Measurements from ENCODE around the gene GNAI3. TPM values are rescaled to one million over a fixed set of nuclear protein-coding genes. Genes with fewer than 3 reads are reported as not detected.

Gene GNAI3
- total RNA-seq, 2 experiments from 2014 or later: 3.8 to 6.1 TPM

DNA sequence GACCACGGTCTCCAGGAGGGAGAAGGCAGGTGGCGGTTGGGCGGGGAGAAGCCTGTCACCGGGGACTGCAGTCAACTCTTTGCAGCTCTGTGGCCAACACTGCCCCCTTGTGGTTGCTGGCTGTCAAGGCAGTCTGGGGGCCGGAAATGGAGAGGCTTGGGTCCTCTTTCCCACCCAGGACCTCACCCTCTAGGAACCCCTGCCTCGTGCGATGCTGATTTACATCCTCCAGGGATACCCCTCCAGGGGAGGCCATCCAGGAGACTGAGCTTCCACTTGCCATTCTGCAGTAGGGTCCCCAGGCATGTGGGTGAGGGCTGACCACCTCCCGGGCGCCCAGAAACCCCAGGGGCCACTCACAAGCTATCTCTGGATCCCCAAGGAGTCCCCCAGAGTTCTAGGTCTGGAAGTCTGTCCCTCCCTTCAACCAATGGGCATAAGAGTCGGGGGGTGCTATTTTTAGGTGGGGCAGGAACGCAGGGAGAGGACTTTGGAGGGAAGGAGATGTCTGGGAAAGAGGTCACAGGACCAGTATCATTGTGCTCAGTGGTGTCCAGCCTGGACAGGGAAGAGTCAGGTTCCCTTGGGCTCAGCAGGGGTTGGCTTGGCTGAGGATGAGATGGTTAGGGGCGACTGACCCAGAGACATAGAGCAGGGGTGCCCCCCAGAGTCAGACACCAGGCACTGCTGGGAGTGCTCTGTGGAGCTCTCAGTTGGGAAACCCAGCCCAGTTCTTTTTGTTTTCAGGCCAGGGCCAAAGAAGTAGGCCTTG lies 15.9 kb upstream of the GNAI3 start:
- no peaks in the 10 kb centered on the region for H4K20me1 ChIP-seq (ENCODE audit: insufficient read depth, low read length)
- H3K27ac ChIP-seq (ENCODE audit: low read depth, low read length, poor library complexity, severe bottlenecking): peak overlapping the region; percentile 32
- H3K9me3 ChIP-seq (ENCODE audit: low read length): no peaks in the 10 kb centered on the region
- intact Hi-C loops (cut with micrococcal nuclease; ENCODE audit: unreplicated experiment): loop anchor here (1.0 to 2.0 kb wide), 8 partner anchors 34 to 331 kb away; partner anchors contain the start of genes CYB561D1 and PSMA5
- peak overlapping the region; percentile 95 for H3K4me2 ChIP-seq (ENCODE audit: low read length)
- H3K79me2 ChIP-seq (ENCODE audit: insufficient read depth, low read depth, low read length): no peaks in the 10 kb centered on the region
- ChIA-PET CTCF (ENCODE audit: unreplicated experiment) (interaction anchor here (0.5 to 2.2 kb wide), 15 partner anchors 12 to 1075 kb away, joined by 3 to 35 read pairs (median 4); partner anchors contain the start of genes AMIGO1, CYB561D1 and GNAI3), POLR2A (interaction anchor here (0.6 to 1.3 kb wide), 12 partner anchors 9 to 134 kb away, joined by 3 to 5 read pairs (median 3); partner anchors contain the start of genes ATXN7L2, CYB561D1, PSMA5 and SORT1)
- H3K4me3 ChIP-seq (ENCODE audit: low read depth, low read length, poor library complexity, severe bottlenecking): peak overlapping the region; percentile 58
- TF ChIP-seq, protein P1, sequence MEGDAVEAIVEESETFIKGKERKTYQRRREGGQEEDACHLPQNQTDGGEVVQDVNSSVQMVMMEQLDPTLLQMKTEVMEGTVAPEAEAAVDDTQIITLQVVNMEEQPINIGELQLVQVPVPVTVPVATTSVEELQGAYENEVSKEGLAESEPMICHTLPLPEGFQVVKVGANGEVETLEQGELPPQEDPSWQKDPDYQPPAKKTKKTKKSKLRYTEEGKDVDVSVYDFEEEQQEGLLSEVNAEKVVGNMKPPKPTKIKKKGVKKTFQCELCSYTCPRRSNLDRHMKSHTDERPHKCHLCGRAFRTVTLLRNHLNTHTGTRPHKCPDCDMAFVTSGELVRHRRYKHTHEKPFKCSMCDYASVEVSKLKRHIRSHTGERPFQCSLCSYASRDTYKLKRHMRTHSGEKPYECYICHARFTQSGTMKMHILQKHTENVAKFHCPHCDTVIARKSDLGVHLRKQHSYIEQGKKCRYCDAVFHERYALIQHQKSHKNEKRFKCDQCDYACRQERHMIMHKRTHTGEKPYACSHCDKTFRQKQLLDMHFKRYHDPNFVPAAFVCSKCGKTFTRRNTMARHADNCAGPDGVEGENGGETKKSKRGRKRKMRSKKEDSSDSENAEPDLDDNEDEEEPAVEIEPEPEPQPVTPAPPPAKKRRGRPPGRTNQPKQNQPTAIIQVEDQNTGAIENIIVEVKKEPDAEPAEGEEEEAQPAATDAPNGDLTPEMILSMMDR (conservative IDR thresholded peaks at IDR 0.05; ENCODE audit: low read length): peak; percentile 79
- no peak for TF ChIP-seq EZH2phosphoT487 (IDR thresholded peaks at IDR 0.05; ENCODE audit: borderline replicate concordance, low read depth, low read length)
- peaks cover 6% of the 10 kb centered on the region for H3K4me1 ChIP-seq (ENCODE audit: insufficient read depth, low read length, poor library complexity, severe bottlenecking)
- no peaks in the 10 kb centered on the region for H3K9me2 ChIP-seq (ENCODE audit: insufficient read depth, low read length)
- H3K36me3 ChIP-seq (ENCODE audit: insufficient read depth, low read length): no peaks in the 10 kb centered on the region
- peak; percentile 85 for DNase-seq (ENCODE audit: low spot score)
- H2AFZ ChIP-seq (ENCODE audit: low read length): peak overlapping the region; percentile 100
- BruUV-seq (replicated peaks): no TSS peak

- H3K27ac ChIP-seq (ENCODE audit: low read depth, low read length, poor library complexity, severe bottlenecking): no peak overlapping the region
- ChIA-PET POLR2A (interaction anchor here (0.7 kb wide), 1 partner anchor 638 kb away, joined by 4 read pairs; no protein-coding TSS in a partner anchor), CTCF (ENCODE audit: unreplicated experiment) (interaction anchor here (0.8 kb wide), 1 partner anchor 42 kb away, joined by 3 read pairs; no protein-coding TSS in a partner anchor)
- H3K9me3 ChIP-seq (ENCODE audit: low read length): no peaks in the 10 kb centered on the region
- H2AFZ ChIP-seq (ENCODE audit: low read length): no peak overlapping the region
- no peaks in the 10 kb centered on the region for H4K20me1 ChIP-seq (ENCODE audit: insufficient read depth, low read length)
- intact Hi-C loops (cut with micrococcal nuclease; ENCODE audit: unreplicated experiment): no loop called here
- no peak for DNase-seq (ENCODE audit: low spot score)
- no peaks in the 10 kb centered on the region for H3K9me2 ChIP-seq (ENCODE audit: insufficient read depth, low read length)
- H3K4me1 ChIP-seq (ENCODE audit: insufficient read depth, low read length, poor library complexity, severe bottlenecking): peaks cover 6% of the 10 kb centered on the region
- H3K79me2 ChIP-seq (ENCODE audit: insufficient read depth, low read depth, low read length): no peaks in the 10 kb centered on the region
- H3K36me3 ChIP-seq (ENCODE audit: insufficient read depth, low read length): no peaks in the 10 kb centered on the region
- H3K4me3 ChIP-seq (ENCODE audit: low read depth, low read length, poor library complexity, severe bottlenecking): no peak overlapping the region
- TF ChIP-seq, protein P1 (conservative IDR thresholded peaks at IDR 0.05; ENCODE audit: low read length): 0 out of 2 replicates have a peak, but pooled peaks have one; percentile 15
- TF ChIP-seq EZH2phosphoT487 (IDR thresholded peaks at IDR 0.05; ENCODE audit: borderline replicate concordance, low read depth, low read length): no peak
- no peak overlapping the region for H3K4me2 ChIP-seq (ENCODE audit: low read length)
- no TSS peak for BruUV-seq (replicated peaks)
These were observed 14.0 kb upstream of the GNAI3 start for GRCh38 chr1:109534307-109534858.

Data from OCI-LY7 (cell line).